Stimulated activated CD8-positive, alpha-beta memory T cell treated with anti-CD3 and anti-CD28 coated beads, Interleukin-12 subunit alpha, Interleukin-12 subunit beta, amount 100 ng/mL, for 24 hours (primary cell): ENCODE measurements around the gene IQSEC1.
A peak's percentile ranks its signal among the peaks of the same experiment; 100 is the strongest.

ENCODE experiments used
- DNase-seq: peaks from one replicate; pipeline ENCODE4 v3.0.0-alpha.2; 2020; ENCODE audit errors: extremely low read depth

IQSEC1 gene

GRCh38 chr3:13002398-13003124, 70.7 kb downstream of the IQSEC1 start:
- DNase-seq, result no peak

GRCh38 chr3:12999147-13000140, 73.8 kb downstream of the IQSEC1 start:
- no peak for DNase-seq

GRCh38 chr3:12998648-12999047, 74.6 kb downstream of the IQSEC1 start:
- no peak for DNase-seq

GRCh38 chr3:12997387-12997786, 75.8 kb downstream of the IQSEC1 start:
- no peak for DNase-seq

DNA sequence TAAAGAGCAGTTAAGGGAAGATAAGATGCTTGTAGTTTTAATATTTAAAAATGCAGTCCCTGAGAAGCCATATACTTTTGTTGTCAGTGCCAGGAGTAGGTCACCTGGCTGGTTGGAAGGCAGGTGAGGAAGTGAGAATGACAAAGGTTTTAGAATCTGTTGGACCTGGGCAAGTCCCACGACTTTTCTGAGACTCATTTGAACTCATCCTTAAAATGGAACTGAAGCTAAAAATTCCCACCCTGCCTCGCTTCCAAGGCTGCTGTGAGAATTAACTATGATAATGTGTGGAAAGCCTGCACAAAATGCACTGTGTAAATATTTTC, 77.1 kb downstream of the IQSEC1 start:
- DNase-seq, result no peak

DNA sequence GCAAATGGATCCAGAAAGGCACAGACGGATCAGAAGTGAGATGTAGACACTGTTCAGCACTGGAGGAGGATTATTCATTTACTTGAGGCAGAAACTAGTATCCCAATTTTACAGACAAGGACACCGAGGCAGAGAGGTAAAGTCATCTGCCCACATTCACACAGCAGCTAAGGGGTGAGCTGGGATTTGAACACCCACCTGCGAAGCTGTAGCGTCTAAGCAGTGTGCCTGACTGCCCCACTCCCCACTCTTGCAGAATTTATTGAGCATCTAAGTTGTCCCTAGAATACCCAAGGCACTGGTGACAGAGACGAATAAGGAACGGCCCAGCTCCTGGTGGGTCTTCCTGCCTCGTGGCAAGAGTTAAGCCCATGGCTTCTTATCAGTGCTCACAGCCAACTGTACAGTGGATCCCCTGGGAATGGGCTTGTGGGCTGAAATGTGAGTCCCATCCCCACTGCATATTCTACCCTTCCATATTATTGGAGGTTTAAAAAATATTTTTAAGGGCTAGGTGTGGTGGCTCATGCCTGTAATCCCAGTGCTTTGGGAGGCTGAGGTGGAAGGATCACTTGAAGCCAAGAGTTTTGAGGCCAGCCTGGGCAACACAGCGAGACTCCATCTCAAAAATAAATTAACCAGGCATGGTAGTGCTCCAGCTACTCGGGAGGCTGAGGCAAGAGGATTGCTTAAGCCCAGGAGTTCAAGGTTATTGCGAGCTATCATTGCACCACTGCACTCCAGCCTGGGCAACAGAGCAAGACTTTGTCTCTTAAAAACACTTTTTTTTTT, 77.6 kb downstream of the IQSEC1 start:
- DNase-seq, result no peak

GRCh38 chr3:12994607-12995388, 78.4 kb downstream of the IQSEC1 start:
- DNase-seq, result peak; percentile 66

DNA sequence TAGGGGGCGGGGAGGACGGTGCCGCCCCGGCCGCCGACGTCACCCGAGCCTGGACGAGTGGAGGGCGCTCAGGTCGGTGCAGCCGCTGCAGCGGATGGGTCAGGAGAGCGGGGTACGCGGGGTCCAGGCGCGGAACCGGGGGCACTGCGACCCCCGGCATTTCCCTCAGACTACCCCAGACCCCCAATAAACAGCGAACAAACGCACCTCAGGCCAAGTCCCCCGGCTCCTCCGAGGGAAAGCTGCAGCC, 78.9 kb downstream of the IQSEC1 start:
- no peak for DNase-seq

DNA sequence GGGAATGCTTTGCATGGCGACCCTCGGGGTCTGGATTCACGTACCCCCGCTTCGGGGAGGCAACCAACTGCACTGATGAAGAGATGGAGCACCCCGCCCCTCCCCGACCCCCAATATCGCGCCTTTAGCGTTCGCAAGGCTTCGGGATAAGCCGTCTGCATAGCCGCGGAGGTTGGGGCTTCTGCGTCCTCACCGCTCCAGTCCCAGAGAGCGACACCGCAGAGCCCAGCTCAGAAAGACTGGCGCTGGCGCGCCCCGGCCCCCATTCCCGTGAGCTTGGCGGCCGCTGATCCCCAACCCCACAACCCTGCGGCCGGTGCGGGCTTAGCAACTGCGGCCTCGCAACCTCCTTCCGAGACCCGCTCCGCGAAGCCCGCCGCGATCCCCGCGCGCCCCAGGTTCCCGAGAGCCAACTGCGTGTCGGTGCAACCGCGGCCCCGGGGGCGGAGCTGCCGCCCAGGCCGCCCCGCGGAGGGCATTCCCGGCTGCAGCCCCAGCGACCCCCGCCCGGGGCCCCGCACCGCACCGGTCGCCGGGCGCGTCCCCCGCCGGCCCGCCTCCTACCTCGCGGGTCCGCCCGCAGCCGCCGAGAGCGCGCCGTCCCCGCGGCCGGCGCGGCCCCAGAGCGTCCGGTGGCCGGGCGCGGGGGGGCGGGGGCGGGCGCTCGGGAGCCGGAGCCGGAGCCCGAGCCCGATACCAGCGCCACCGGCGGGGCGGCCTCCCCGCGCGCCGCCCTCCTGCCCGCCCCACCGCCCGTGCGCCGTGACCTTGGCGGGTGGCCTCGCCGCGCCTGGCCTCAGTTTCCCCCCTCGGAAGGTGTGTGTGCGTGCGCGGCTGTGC, 79.5 kb downstream of the IQSEC1 start:
- DNase-seq, result no peak

DNA sequence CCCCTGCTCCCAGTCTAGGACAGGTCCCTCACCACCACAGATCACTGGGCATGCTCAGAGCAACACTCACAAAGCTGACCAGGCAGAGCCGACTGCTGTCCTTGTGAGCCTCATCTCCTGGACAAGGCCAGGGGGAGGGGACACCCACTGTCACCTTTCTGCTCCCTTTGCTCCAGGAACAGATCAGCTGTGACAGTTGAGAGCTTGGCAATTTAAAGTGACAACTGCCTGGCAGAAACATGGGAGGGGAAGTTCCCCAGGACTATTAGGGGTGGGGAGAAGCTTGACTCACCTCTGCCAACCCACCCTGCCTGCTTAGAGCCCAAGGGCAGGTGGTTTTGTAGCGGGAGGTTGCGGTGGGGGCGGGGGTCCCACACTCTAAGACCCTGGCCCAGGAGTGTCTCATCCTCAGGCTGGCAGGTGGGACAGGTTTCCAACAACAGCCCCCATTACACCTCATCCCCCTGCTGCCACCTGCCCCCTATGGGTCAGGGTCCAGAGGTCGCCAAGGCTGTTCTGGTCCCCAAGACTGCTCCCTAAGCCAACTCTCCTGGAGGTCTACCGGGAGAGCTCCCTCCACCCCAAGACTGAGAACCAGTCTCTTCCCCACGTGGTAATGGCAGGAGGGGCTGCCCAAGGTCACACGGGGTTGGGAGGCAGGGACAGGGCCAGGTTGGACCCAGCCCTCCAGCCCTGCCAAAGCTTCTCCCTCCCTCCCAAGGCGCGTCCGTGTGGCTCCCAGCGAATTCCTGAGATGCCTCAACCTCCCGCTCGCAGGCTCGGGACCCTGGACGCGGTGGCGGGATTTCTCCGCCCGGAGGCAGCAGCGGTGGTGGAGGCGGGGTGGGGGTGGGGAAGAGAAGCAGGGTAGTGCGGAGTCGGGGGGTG, 80.4 kb downstream of the IQSEC1 start:
- no peak for DNase-seq

- DNase-seq, result no peak
Observed at GRCh38 chr3:12991861-12992281, 81.4 kb downstream of the IQSEC1 start.

DNA sequence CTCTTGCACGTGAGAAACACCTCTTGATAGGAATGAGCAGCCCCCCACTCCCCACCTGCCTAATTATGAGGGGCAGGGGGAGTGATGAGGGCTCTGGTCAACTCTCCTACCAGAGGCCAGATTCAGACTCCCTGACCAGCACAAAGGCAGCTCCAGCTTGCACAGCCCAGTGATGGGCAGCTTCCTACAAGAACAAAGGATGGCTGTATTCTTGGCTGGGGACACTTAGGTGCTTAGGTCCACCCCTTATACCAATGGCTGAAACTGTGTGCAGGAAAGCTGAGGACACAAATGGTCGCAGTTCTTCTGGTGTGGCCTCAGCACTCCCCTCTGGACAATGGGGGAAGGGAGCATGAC, 81.8 kb downstream of the IQSEC1 start:
- no peak for DNase-seq

GRCh38 chr3:12990781-12991480, 82.3 kb downstream of the IQSEC1 start:
- DNase-seq, result no peak

GRCh38 chr3:12990306-12990705, 82.9 kb downstream of the IQSEC1 start:
- no peak for DNase-seq

DNA sequence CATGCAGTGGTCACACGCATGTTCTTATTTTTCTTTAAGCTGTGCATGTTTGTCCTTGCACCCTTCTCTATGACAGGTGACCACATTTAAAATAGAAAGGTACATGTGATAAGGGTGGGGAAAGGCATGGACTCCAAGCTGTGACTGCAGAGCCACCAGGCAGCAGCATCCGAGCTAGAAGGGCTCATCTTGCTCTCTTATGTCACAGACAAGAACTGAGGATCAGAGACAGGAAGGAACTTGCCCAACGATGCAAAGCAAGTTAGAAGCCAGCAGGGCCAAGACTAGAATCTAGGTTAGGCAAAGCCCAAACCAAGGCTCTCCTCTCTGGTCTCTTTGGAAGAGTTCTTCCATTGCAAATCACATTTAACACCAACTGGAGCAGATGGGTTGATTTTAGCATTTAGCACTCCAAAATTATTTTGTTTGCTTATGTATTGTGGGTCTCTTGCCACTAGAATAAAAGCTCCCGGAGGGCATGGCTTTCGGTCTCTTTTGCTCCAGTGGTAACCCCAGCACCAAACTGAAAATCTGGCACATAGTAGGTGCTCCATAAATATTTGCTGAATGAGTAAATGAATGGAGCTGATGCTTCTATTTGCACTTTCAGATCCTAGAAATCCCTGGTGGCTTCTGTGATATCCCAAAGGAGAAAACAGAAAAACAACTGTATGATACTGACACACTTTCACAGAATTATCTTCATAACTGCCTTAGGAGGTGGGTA, 84.3 kb downstream of the IQSEC1 start:
- DNase-seq, result no peak

- no peak for DNase-seq
Observed at GRCh38 chr3:12987602-12988001, 85.6 kb downstream of the IQSEC1 start.

GRCh38 chr3:12986986-12987385, 86.2 kb downstream of the IQSEC1 start:
- no peak for DNase-seq

DNA sequence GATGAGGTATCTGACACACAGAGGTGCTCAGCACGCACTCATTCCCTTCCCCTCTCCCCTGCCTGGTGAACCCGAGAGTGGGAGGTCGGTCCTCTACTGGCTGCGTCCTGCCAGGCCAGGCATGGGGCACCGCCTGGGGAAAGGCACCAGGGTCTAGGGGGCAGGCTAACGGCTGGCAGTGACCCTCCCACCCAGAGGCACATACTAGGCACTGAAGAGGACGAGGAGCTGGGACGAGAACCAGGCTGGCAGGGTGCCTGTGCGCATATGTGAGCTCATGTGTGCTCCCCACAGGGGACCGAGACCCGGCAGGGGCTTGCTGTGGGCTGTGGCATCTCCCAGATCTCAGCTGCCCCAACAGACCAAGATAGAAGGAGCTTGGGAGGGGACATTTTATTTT, 86.7 kb downstream of the IQSEC1 start:
- no peak for DNase-seq

DNA sequence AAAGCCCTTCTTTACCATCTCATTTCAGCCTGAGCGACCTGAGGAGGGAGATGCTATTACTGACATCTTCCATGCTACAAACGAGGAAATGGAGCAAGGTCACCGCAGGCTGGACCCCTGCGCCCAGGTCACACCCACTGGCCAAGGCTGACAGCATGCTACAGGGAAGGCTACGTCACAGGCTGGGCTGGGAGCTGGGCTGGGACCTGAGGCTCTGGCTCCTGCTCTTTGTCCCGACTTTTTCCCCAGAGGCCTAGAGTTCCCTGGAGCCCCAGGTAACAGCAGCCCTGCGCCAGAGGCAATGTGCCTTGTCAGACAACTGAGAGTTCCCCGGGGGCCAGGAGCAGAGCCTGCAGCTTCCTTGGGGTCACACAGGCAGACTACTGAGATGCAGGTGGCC, 87.2 kb downstream of the IQSEC1 start:
- DNase-seq, result no peak
